ENCODE data around the gene PSENEN. TPM values are rescaled to one million over a fixed set of nuclear protein-coding genes. Genes with fewer than 3 reads are reported as not detected.

Gene PSENEN
- total and polyA plus RNA-seq, 9 of the 15 experiments (the other 6 are each of a cell fraction or from before 2014, with no cell fraction given), result 34.5 to 299 (median 61.1) TPM

- Histone ChIP-seq H3K4me3 (no peak overlapping the region), H3K9ac (ENCODE audit: insufficient read depth in 1 of 2, low read depth in 2 of 2, low read length in 2 of 2) (no peak overlapping the region), H3K27me3 (ENCODE audit: control insufficient read depth in 2 of 2, insufficient read depth in 2 of 2, low read length in 2 of 2) (no peaks in the 10 kb centered on the region), H3K4me2 (ENCODE audit: insufficient read depth, low read length) (no peak overlapping the region), H2AFZ (ENCODE audit: low read depth, low read length) (no peak overlapping the region), H3K9me3 (replicated peaks; ENCODE audit: control insufficient read depth, insufficient read depth, low read depth, low read length) (no peaks in the 10 kb centered on the region), H3K79me2 (ENCODE audit: control insufficient read depth, insufficient read depth, low read length) (no peaks in the 10 kb centered on the region; the same call in 2 of the 3 replicates), H3K9me1 (ENCODE audit: control insufficient read depth, insufficient read depth, low read length) (no peaks in the 10 kb centered on the region), H3K4me1 (replicated peaks in 1 of 2; ENCODE audit: control insufficient read depth in 2 of 2, insufficient read depth in 2 of 2, low read length in 2 of 2) (peaks cover 16 to 44% of the 10 kb centered on the region in 2 experiments; a peak in 4 of 5 replicates), H4K20me1 (replicated peaks; ENCODE audit: control insufficient read depth, insufficient read depth, low read length) (no peaks in the 10 kb centered on the region), H3K27ac (ENCODE audit: extremely low read depth, low read depth, low read length) (no peak overlapping the region), H3K36me3 (ENCODE audit: control insufficient read depth, insufficient read depth, low read length) (peaks cover 67% of the 10 kb centered on the region; the same call in 2 of the 3 replicates)
- FAIRE-seq, result no peak
- ChIA-PET CTCF (ENCODE audit: low intra/inter-chr PET ratio) (no interaction called here), POLR2A (interaction anchor here (2.3 to 2.7 kb wide), 2 partner anchors 11 to 14 kb away, joined by 18 to 19 read pairs; no protein-coding TSS in a partner anchor)
- BruUV-seq (replicated peaks), result no TSS peak
- no peak for ATAC-seq
- intact Hi-C loops (cut with micrococcal nuclease) (no loop called here), in situ Hi-C loops (cut with MboI) (no loop called here)
- TF ChIP-seq ZBTB7A (IDR thresholded peaks at IDR 0.05; ENCODE audit: borderline replicate concordance, control insufficient read depth, low read depth, low read length) (0 out of 2 replicates have a peak, but pooled peaks have one; percentile 7), HOXB6 (CRISPR knock-in tag; IDR thresholded peaks at IDR 0.05; ENCODE audit: borderline replicate concordance) (no peak), USF1 (CRISPR knock-in tag; IDR thresholded peaks at IDR 0.05) (0 out of 2 replicates have a peak, but pooled peaks have one; percentile 1), FOXJ2 (tag; IDR thresholded peaks at IDR 0.05) (no peak)
- DNase-seq (ENCODE audit: extremely low read depth in 1 of 4, low spot score in 3 of 4), result no peak
- WGBS (ENCODE audit: insufficient coverage, low coverage, missing lambda C conversion rate), result 83% methylated on average over 2 of the region's 2 CpGs
Measured at GRCh38 chr19:35738887-35739229, 6.6 kb upstream of the PSENEN start.
